ENCODE measurements around the gene ASIC4.

Gene ASIC4

DNA sequence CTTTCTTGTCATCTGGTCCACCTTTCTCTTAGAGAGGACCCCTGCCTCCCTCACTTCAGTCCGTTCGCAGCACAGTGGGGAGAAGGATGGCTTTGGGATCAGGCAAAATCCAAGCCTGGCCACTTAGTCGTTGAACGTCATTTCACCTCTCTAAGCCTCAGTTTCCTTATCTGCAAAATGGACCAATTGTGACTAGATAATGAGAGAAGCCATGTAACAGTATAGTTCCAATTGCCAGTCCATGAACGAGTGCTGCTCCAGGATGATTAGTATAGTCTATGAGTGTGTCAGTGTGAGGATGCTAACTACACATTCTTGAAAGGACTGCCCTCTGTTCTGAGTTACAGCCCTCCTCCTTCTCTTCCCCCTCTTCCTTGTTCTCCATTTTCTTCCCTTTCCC, 58.9 kb downstream of the ASIC4 start:
- no peaks in the 10 kb centered on the region for H4K20me1 ChIP-seq (ENCODE audit: control insufficient read depth, insufficient read depth, low read depth, low read length)
- no peak overlapping the region for H3K27ac ChIP-seq (ENCODE audit: low read depth, low read length)
- H3K9me3 ChIP-seq (ENCODE audit: control insufficient read depth, insufficient read depth, low read length) = no peaks in the 10 kb centered on the region
- H3K9me2 ChIP-seq (replicated peaks; ENCODE audit: control insufficient read depth, low read length) = no peaks in the 10 kb centered on the region
- H3K4me2 ChIP-seq (ENCODE audit: low read length) = no peak overlapping the region
- H3K79me2 ChIP-seq (ENCODE audit: control insufficient read depth, low read length) = no peaks in the 10 kb centered on the region
- TF ChIP-seq, protein P1, sequence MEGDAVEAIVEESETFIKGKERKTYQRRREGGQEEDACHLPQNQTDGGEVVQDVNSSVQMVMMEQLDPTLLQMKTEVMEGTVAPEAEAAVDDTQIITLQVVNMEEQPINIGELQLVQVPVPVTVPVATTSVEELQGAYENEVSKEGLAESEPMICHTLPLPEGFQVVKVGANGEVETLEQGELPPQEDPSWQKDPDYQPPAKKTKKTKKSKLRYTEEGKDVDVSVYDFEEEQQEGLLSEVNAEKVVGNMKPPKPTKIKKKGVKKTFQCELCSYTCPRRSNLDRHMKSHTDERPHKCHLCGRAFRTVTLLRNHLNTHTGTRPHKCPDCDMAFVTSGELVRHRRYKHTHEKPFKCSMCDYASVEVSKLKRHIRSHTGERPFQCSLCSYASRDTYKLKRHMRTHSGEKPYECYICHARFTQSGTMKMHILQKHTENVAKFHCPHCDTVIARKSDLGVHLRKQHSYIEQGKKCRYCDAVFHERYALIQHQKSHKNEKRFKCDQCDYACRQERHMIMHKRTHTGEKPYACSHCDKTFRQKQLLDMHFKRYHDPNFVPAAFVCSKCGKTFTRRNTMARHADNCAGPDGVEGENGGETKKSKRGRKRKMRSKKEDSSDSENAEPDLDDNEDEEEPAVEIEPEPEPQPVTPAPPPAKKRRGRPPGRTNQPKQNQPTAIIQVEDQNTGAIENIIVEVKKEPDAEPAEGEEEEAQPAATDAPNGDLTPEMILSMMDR (IDR thresholded peaks at IDR 0.05; ENCODE audit: low read depth, low read length, poor library complexity, severe bottlenecking) = no peak
- no peak for TF ChIP-seq EZH2phosphoT487 (IDR thresholded peaks at IDR 0.05; ENCODE audit: borderline replicate concordance, low read length)
- H3K27me3 ChIP-seq (ENCODE audit: control insufficient read depth, low read length) = peaks cover 3% of the 10 kb centered on the region; the same call in 1 of the 2 replicates
- no peak overlapping the region for H3K4me3 ChIP-seq (ENCODE audit: low read length)
- H3F3A ChIP-seq (ENCODE audit: control insufficient read depth, insufficient read depth) = no peaks in the 10 kb centered on the region
- no peaks in the 10 kb centered on the region for H3K4me1 ChIP-seq (ENCODE audit: control insufficient read depth, low read length)
- no peaks in the 10 kb centered on the region for H3K36me3 ChIP-seq (ENCODE audit: control insufficient read depth, low read length)

DNA sequence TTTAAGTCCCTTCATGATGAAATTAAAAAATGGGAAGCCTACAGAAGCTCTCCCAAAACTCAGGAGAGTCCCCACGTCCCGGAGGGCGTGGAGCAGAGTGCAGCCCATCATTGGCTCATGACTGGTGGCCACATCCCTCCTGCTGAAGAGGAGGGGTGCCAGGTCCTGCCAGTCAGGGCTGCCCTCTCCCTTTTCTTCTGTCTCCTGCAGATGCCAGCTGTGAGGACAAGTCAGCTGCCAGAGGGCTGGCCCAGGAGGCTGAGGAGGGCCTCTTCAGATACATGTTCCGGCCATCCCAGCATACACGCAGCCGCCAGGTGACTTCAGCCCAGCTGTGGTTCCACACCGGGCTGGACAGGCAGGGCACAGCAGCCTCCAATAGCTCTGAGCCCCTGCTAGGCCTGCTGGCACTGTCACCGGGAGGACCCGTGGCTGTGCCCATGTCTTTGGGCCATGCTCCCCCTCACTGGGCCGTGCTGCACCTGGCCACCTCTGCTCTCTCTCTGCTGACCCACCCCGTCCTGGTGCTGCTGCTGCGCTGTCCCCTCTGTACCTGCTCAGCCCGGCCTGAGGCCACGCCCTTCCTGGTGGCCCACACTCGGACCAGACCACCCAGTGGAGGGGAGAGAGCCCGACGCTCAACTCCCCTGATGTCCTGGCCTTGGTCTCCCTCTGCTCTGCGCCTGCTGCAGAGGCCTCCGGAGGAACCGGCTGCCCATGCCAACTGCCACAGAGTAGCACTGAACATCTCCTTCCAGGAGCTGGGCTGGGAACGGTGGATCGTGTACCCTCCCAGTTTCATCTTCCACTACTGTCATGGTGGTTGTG, 60.4 kb downstream of the ASIC4 start:
- no peak overlapping the region for H3K4me2 ChIP-seq (ENCODE audit: low read length)
- H3K4me3 ChIP-seq (ENCODE audit: low read length) = no peak overlapping the region
- no peak for TF ChIP-seq EZH2phosphoT487 (IDR thresholded peaks at IDR 0.05; ENCODE audit: borderline replicate concordance, low read length)
- TF ChIP-seq, protein P1 (IDR thresholded peaks at IDR 0.05; ENCODE audit: low read depth, low read length, poor library complexity, severe bottlenecking) = no peak
- H3K79me2 ChIP-seq (ENCODE audit: control insufficient read depth, low read length) = no peaks in the 10 kb centered on the region
- no peaks in the 10 kb centered on the region for H3K4me1 ChIP-seq (ENCODE audit: control insufficient read depth, low read length)
- no peak overlapping the region for H3K27ac ChIP-seq (ENCODE audit: low read depth, low read length)
- H3K27me3 ChIP-seq (ENCODE audit: control insufficient read depth, low read length) = peaks cover 3% of the 10 kb centered on the region; the same call in 1 of the 2 replicates
- H3K9me2 ChIP-seq (replicated peaks; ENCODE audit: control insufficient read depth, low read length) = no peaks in the 10 kb centered on the region
- H3F3A ChIP-seq (ENCODE audit: control insufficient read depth, insufficient read depth) = no peaks in the 10 kb centered on the region
- H3K36me3 ChIP-seq (ENCODE audit: control insufficient read depth, low read length) = no peaks in the 10 kb centered on the region
- no peaks in the 10 kb centered on the region for H3K9me3 ChIP-seq (ENCODE audit: control insufficient read depth, insufficient read depth, low read length)
- H4K20me1 ChIP-seq (ENCODE audit: control insufficient read depth, insufficient read depth, low read depth, low read length) = no peaks in the 10 kb centered on the region

DNA sequence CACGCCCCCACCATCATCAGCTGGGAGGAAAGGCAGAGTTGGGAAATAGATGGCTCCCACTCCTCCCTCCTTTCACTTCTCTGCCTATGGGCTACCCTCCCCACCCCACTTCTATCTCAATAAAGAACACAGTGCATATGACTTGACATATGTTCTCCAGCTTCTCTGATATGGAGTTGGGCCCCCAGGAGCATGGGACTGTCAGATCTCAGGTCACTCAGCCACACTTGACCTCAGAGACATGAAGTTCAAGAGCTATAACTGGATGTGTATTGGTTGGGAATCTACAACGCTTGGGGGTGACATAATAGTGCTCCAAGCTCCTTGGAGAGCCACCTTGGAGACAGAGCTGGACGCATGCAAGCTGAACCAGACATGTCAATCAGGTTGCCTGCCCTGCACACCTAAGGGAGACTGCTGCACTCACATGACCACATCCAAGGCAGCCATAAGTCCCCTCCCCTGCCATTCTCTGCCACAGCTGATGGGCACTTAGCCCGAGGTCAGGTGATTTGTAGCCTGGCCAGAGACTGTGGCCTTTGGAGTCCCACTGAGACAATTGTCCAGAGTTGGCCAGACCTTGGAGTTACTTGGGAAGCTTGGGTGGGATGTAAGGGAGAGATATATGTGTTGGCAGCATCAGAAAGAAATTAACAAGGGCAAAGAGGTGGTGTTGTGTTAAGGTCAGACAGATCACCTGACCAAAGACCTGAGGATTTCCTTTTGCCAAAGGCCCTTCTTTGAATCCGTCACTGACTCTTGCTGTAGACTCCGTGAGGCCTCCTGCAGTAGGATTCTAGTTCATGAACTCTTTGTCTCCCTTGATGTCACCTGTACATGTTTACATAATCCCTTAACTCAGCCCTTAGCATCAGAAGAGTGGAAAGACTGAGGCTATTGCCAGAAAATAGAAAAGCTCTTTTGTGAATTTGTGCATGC, 61.6 kb downstream of the ASIC4 start:
- TF ChIP-seq EZH2phosphoT487 (IDR thresholded peaks at IDR 0.05; ENCODE audit: borderline replicate concordance, low read length) = no peak
- TF ChIP-seq, protein P1 (IDR thresholded peaks at IDR 0.05; ENCODE audit: low read depth, low read length, poor library complexity, severe bottlenecking) = no peak
- Histone ChIP-seq H3K36me3 (ENCODE audit: control insufficient read depth, low read length) (no peaks in the 10 kb centered on the region), H3K4me1 (ENCODE audit: control insufficient read depth, low read length) (no peaks in the 10 kb centered on the region), H3K4me3 (ENCODE audit: low read length) (no peak overlapping the region), H3K79me2 (ENCODE audit: control insufficient read depth, low read length) (no peaks in the 10 kb centered on the region), H3K4me2 (ENCODE audit: low read length) (no peak overlapping the region), H3F3A (ENCODE audit: control insufficient read depth, insufficient read depth) (no peaks in the 10 kb centered on the region), H3K27ac (ENCODE audit: low read depth, low read length) (no peak overlapping the region), H4K20me1 (ENCODE audit: control insufficient read depth, insufficient read depth, low read depth, low read length) (no peaks in the 10 kb centered on the region), H3K9me3 (ENCODE audit: control insufficient read depth, insufficient read depth, low read length) (no peaks in the 10 kb centered on the region), H3K9me2 (replicated peaks; ENCODE audit: control insufficient read depth, low read length) (no peaks in the 10 kb centered on the region), H3K27me3 (ENCODE audit: control insufficient read depth, low read length) (peaks cover 3% of the 10 kb centered on the region; the same call in 1 of the 2 replicates)

Measured in DOHH2 (cell line).